ENCODE data around the gene OSGEP. TPM values are rescaled to one million over a fixed set of nuclear protein-coding genes. Genes with fewer than 3 reads are reported as not detected.
A peak's percentile ranks its signal among the peaks of the same experiment; 100 is the strongest.

Gene OSGEP
- total and polyA plus RNA-seq, 4 donors = 35.5 to 54.1 (median 44.2) TPM

DNA sequence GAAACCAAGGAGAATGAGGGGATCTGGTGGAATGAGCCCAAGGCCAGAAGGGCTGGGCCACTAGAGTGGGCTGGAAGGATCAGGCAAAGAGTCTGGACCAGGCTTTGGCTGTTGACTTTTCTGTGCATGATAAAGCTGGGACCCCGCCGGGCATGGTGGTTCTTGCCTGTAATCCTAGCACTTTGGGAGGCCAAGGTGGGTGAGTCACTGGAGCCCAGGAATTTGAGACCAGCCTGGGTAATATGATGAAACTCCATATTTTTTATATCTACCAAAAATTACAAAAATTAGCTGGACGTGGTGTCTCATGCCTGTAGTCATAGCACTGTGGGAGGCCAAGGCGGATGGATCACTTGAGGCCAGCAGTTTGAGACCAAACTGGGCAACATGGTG lies 18.3 kb downstream of the OSGEP start:
- H3K4me3 ChIP-seq = no peak overlapping the region
- DNase-seq (no peak), ATAC-seq (ENCODE audit: insufficient read depth, low FRiP score) (no peak)
- H3K27ac ChIP-seq (ENCODE audit: low read depth in 1 of 2, low read length in 1 of 2) = no peak overlapping the region
- TF ChIP-seq, protein P1, sequence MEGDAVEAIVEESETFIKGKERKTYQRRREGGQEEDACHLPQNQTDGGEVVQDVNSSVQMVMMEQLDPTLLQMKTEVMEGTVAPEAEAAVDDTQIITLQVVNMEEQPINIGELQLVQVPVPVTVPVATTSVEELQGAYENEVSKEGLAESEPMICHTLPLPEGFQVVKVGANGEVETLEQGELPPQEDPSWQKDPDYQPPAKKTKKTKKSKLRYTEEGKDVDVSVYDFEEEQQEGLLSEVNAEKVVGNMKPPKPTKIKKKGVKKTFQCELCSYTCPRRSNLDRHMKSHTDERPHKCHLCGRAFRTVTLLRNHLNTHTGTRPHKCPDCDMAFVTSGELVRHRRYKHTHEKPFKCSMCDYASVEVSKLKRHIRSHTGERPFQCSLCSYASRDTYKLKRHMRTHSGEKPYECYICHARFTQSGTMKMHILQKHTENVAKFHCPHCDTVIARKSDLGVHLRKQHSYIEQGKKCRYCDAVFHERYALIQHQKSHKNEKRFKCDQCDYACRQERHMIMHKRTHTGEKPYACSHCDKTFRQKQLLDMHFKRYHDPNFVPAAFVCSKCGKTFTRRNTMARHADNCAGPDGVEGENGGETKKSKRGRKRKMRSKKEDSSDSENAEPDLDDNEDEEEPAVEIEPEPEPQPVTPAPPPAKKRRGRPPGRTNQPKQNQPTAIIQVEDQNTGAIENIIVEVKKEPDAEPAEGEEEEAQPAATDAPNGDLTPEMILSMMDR (IDR thresholded peaks at IDR 0.05; ENCODE audit: control extremely low read depth, extremely low read depth) = no peak
- H3K9ac ChIP-seq (ENCODE audit: insufficient read depth in 1 of 2, low read length in 2 of 2) = no peak overlapping the region
- no peaks in the 10 kb centered on the region for H3K9me3 ChIP-seq (ENCODE audit: control insufficient read depth in 4 of 4, insufficient read depth in 3 of 4, low read length in 3 of 4)
- peaks cover 0 to 23% (median 0%) of the 10 kb centered on the region in 3 donors for H3K27me3 ChIP-seq (ENCODE audit: control insufficient read depth in 3 of 3, insufficient read depth in 3 of 3, low read length in 2 of 3)
- no peaks in the 10 kb centered on the region for H3K36me3 ChIP-seq (ENCODE audit: control insufficient read depth in 4 of 4, insufficient read depth in 4 of 4, low read length in 4 of 4)
- peaks cover 0 to 9% (median 0%) of the 10 kb centered on the region in 5 donors for H3K4me1 ChIP-seq (ENCODE audit: control insufficient read depth in 5 of 5, insufficient read depth in 5 of 5, low read length in 5 of 5)
- 93 to 99% methylated on average over 4 of the region's 4 CpGs for WGBS, 2 donors

DNA sequence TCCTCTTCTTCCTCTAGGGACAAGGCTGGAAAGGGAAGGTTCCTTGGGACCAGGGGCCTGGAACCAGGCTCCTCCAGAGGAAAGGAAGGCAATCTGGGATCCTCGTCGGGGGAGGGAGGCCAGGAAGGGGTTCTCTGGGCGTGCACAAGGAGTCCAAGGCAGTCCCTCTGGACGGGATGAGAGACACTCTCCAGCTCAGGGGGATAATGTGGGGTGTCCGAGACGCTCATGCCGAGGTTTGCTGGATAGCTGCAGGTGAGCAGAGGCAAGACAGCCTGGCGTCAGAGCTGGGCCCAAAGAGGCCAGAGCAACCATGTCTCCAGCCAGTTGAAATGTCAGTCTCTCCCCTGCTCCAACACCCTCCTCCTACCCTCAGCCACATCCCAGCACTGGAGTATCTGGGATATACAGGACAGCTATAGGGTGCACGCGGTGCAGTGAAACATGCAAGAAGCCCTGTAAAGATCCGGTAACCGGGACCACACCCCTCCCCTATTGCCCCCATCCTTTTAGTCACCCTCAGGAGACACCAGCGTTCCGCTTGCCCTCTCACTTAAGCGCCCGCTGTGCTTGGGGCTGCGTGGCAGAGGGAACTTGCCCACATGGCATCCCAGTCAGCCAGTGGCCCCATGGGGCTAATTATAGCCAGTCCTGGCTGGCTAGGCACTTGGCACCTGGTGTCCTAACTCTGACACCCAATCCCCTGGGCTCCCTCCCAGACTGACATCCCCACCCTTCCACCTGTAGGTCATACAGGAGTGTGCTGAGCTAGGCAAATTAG lies 18.8 kb downstream of the OSGEP start, which contains the start of gene KLHL33:
KLHL33 (minus strand) TSS at position 585 of the 781 bp plus-strand sequence; CDS start at position 230, 355 bp downstream.
- DNase-seq = no peak
- no peaks in the 10 kb centered on the region for H3K36me3 ChIP-seq (ENCODE audit: control insufficient read depth in 4 of 4, insufficient read depth in 4 of 4, low read length in 4 of 4)
- H3K27ac ChIP-seq (ENCODE audit: low read depth in 1 of 2, low read length in 1 of 2) = peak within 1 kb of the TSS in 1 of 2 donors; percentile 37

DNA sequence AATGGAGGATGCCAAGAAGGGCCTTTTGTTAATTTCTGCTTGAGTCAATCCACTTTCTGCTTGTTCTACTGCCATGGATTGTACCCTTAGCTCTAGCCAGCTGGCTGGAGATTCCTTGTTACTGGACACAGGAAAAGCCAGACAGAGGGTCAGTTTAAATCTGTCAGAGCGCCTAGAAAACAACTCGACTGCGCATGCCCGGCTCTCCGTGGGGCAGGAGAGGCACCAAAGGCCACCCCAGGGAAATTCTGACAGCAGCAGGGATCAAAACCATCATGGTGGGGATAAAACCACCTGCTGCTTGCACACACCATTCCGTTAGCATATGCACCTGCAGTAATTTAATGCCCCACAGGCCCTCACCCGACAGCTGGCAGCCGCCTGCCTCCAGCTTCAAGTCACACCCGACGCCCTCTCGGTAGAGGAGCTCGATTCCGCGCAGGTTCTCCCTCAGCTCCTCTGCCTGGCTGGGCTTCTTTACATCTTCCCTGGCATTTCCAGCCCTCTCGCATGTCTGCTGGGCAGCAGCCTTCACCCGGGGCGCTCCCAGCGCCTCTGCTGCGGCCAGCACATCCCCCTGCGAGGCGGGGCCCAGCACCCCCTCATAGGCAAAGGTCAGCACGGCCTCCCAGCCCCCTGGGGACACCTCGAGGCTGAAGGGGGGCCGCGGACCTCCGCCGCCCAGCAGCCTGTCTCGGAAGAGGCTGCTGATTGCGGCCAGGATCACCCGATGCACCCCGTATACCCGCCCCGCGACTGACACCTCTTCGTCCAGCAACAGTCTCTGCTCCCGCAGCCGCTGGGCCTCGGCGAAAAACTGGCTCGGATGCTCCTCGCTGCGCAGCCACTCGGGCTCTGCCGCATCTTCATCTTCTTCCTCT lies 19.7 kb downstream of the OSGEP start:
- Histone ChIP-seq H3K9ac (ENCODE audit: insufficient read depth in 1 of 2, low read length in 2 of 2) (peak overlapping the region in 1 of 2 donors; percentile 12), H3K4me3 (no peak overlapping the region), H3K9me3 (ENCODE audit: control insufficient read depth in 4 of 4, insufficient read depth in 3 of 4, low read length in 3 of 4) (no peaks in the 10 kb centered on the region), H3K4me1 (ENCODE audit: control insufficient read depth in 5 of 5, insufficient read depth in 5 of 5, low read length in 5 of 5) (peaks cover 0 to 9% (median 0%) of the 10 kb centered on the region in 5 donors), H3K27me3 (ENCODE audit: control insufficient read depth in 3 of 3, insufficient read depth in 3 of 3, low read length in 2 of 3) (peaks cover 0 to 23% (median 0%) of the 10 kb centered on the region in 3 donors), H3K27ac (ENCODE audit: low read depth in 1 of 2, low read length in 1 of 2) (peak overlapping the region in 1 of 2 donors; percentile 37), H3K36me3 (ENCODE audit: control insufficient read depth in 4 of 4, insufficient read depth in 4 of 4, low read length in 4 of 4) (no peaks in the 10 kb centered on the region)
- no peak for ATAC-seq (ENCODE audit: insufficient read depth, low FRiP score)
- WGBS, 2 donors = 45 to 67% methylated on average over 44 of the region's 44 CpGs
- peak; percentile 31 to 65 (median 37) for DNase-seq
- TF ChIP-seq, protein P1 (IDR thresholded peaks at IDR 0.05; ENCODE audit: control extremely low read depth, extremely low read depth) = no peak

More for the DNA sequence above, 18.8 kb downstream of the OSGEP start, which contains the start of gene KLHL33:
- ATAC-seq (ENCODE audit: insufficient read depth, low FRiP score) = no peak
- TF ChIP-seq, protein P1 (IDR thresholded peaks at IDR 0.05; ENCODE audit: control extremely low read depth, extremely low read depth) = no peak
- H3K4me1 ChIP-seq (ENCODE audit: control insufficient read depth in 5 of 5, insufficient read depth in 5 of 5, low read length in 5 of 5) = peaks cover 0 to 9% (median 0%) of the 10 kb centered on the region in 5 donors
- H3K27me3 ChIP-seq (ENCODE audit: control insufficient read depth in 3 of 3, insufficient read depth in 3 of 3, low read length in 2 of 3) = peaks cover 0 to 23% (median 0%) of the 10 kb centered on the region in 3 donors
- no peaks in the 10 kb centered on the region for H3K9me3 ChIP-seq (ENCODE audit: control insufficient read depth in 4 of 4, insufficient read depth in 3 of 4, low read length in 3 of 4)
- H3K4me3 ChIP-seq = no peak within 1 kb of the TSS
- WGBS, 2 donors = 82 to 89% methylated on average over 15 to 17 of the region's 17 CpGs
- H3K9ac ChIP-seq (ENCODE audit: insufficient read depth in 1 of 2, low read length in 2 of 2) = peak within 1 kb of the TSS in 1 of 2 donors; percentile 12

Measured in lung (tissue), 12 donors.